ENCODE measurements around the gene LIME1.

DNA sequence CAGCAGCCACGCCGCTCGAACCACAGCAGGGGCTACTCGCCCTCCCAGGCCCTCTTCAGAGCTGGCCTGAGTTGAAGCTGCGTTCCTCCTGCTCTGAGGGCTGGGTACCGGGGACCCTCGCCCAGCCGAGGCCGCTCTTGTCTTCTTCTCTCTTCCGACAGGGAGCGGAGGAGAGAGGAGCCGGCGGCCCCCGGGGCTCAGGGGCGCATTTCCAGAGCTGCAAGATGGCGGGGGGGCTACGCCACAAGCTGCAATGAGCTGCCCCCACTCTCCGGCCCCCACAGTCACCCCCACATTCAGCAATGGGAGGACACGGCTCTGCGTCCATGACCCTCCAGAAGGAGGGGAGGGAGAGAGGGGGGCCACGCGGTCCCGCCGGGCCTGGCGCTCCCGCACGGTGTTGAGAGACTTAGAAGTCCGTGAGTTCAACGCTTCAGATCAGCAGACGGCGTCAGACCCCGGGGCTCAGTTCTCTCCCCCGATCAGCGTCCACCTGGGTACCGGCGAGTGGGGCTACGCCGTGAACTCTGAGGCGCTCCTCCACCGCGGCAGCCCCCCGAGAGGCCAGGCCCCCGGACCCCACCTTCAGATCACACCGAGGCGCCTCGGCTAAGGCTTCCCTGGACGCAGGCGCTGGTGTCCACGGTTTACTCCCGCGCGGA lies 34.7 kb downstream of the LIME1 start:
- TF ChIP-seq, protein P1, sequence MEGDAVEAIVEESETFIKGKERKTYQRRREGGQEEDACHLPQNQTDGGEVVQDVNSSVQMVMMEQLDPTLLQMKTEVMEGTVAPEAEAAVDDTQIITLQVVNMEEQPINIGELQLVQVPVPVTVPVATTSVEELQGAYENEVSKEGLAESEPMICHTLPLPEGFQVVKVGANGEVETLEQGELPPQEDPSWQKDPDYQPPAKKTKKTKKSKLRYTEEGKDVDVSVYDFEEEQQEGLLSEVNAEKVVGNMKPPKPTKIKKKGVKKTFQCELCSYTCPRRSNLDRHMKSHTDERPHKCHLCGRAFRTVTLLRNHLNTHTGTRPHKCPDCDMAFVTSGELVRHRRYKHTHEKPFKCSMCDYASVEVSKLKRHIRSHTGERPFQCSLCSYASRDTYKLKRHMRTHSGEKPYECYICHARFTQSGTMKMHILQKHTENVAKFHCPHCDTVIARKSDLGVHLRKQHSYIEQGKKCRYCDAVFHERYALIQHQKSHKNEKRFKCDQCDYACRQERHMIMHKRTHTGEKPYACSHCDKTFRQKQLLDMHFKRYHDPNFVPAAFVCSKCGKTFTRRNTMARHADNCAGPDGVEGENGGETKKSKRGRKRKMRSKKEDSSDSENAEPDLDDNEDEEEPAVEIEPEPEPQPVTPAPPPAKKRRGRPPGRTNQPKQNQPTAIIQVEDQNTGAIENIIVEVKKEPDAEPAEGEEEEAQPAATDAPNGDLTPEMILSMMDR (IDR thresholded peaks at IDR 0.05), result no peak
- no peak for TF ChIP-seq POLR2A (IDR thresholded peaks at IDR 0.05)
